ENCODE data around the gene PHYKPL.

The PHYKPL gene

GRCh38 chr5:178273665-178274541 lies 41.3 kb upstream of the PHYKPL start:
- H3K9me3 ChIP-seq (replicated peaks; ENCODE audit: insufficient read depth, low read length) = no peaks in the 10 kb centered on the region
- no peak for TF ChIP-seq EZH2 (optimal IDR thresholded peaks at IDR 0.05; ENCODE audit: low read depth, low read length)
- TF ChIP-seq CTCF (IDR thresholded peaks at IDR 0.05; ENCODE audit: low read length) = no peak
- no peak for TF ChIP-seq EZH2phosphoT487 (IDR thresholded peaks at IDR 0.05; ENCODE audit: low read length)
- no peaks in the 10 kb centered on the region for H3K4me1 ChIP-seq (ENCODE audit: low read length)
- H3K79me2 ChIP-seq (ENCODE audit: low read length) = no peaks in the 10 kb centered on the region
- H3K36me3 ChIP-seq (replicated peaks; ENCODE audit: insufficient read depth, low read length) = no peaks in the 10 kb centered on the region
- no peaks in the 10 kb centered on the region for H3K9me2 ChIP-seq (replicated peaks; ENCODE audit: insufficient read depth, low read length)
- no peaks in the 10 kb centered on the region for H3F3A ChIP-seq (ENCODE audit: insufficient read depth, low read length)
- H3K27ac ChIP-seq (ENCODE audit: low read length) = no peak overlapping the region
- no peaks in the 10 kb centered on the region for H4K20me1 ChIP-seq (ENCODE audit: insufficient read depth, low read length)
- peaks cover 78% of the 10 kb centered on the region for H3K27me3 ChIP-seq (replicated peaks; ENCODE audit: insufficient read depth, low read length)
- H3K9ac ChIP-seq (ENCODE audit: low read length) = no peak overlapping the region
- DNase-seq = no peak
- no peak overlapping the region for H3K4me2 ChIP-seq (ENCODE audit: low read depth, low read length)
- H2AFZ ChIP-seq (ENCODE audit: low read length) = no peak overlapping the region
- H3K4me3 ChIP-seq (ENCODE audit: low read length) = no peak overlapping the region

- Histone ChIP-seq H3K9ac (ENCODE audit: low read length) (no peak overlapping the region), H3K79me2 (ENCODE audit: low read length) (no peaks in the 10 kb centered on the region), H3F3A (ENCODE audit: insufficient read depth, low read length) (no peaks in the 10 kb centered on the region), H3K27ac (ENCODE audit: low read length) (no peak overlapping the region), H2AFZ (ENCODE audit: low read length) (no peak overlapping the region), H3K27me3 (replicated peaks; ENCODE audit: insufficient read depth, low read length) (peaks cover 77% of the 10 kb centered on the region), H3K4me1 (ENCODE audit: low read length) (no peaks in the 10 kb centered on the region), H3K9me2 (replicated peaks; ENCODE audit: insufficient read depth, low read length) (no peaks in the 10 kb centered on the region), H4K20me1 (ENCODE audit: insufficient read depth, low read length) (no peaks in the 10 kb centered on the region), H3K4me3 (ENCODE audit: low read length) (no peak overlapping the region), H3K36me3 (replicated peaks; ENCODE audit: insufficient read depth, low read length) (no peaks in the 10 kb centered on the region), H3K9me3 (replicated peaks; ENCODE audit: insufficient read depth, low read length) (no peaks in the 10 kb centered on the region), H3K4me2 (ENCODE audit: low read depth, low read length) (no peak overlapping the region)
- DNase-seq = no peak
- TF ChIP-seq EZH2phosphoT487 (IDR thresholded peaks at IDR 0.05; ENCODE audit: low read length) (no peak), CTCF (IDR thresholded peaks at IDR 0.05; ENCODE audit: low read length) (no peak), EZH2 (optimal IDR thresholded peaks at IDR 0.05; ENCODE audit: low read depth, low read length) (no peak)
These were observed 40.4 kb upstream of the PHYKPL start for GRCh38 chr5:178273041-178273440.

- Histone ChIP-seq H2AFZ (ENCODE audit: low read length) (no peak overlapping the region), H3K79me2 (ENCODE audit: low read length) (no peaks in the 10 kb centered on the region), H3K4me3 (ENCODE audit: low read length) (no peak overlapping the region), H3K9me2 (replicated peaks; ENCODE audit: insufficient read depth, low read length) (no peaks in the 10 kb centered on the region), H3F3A (ENCODE audit: insufficient read depth, low read length) (no peaks in the 10 kb centered on the region), H3K27ac (ENCODE audit: low read length) (no peak overlapping the region), H3K9me3 (replicated peaks; ENCODE audit: insufficient read depth, low read length) (no peaks in the 10 kb centered on the region), H3K36me3 (replicated peaks; ENCODE audit: insufficient read depth, low read length) (no peaks in the 10 kb centered on the region), H3K4me1 (ENCODE audit: low read length) (no peaks in the 10 kb centered on the region), H3K4me2 (ENCODE audit: low read depth, low read length) (no peak overlapping the region), H3K9ac (ENCODE audit: low read length) (no peak overlapping the region), H3K27me3 (replicated peaks; ENCODE audit: insufficient read depth, low read length) (peaks cover 77% of the 10 kb centered on the region), H4K20me1 (ENCODE audit: insufficient read depth, low read length) (no peaks in the 10 kb centered on the region)
- no peak for DNase-seq
- no peak for TF ChIP-seq CTCF (IDR thresholded peaks at IDR 0.05; ENCODE audit: low read length)
- no peak for TF ChIP-seq EZH2 (optimal IDR thresholded peaks at IDR 0.05; ENCODE audit: low read depth, low read length)
- no peak for TF ChIP-seq EZH2phosphoT487 (IDR thresholded peaks at IDR 0.05; ENCODE audit: low read length)
These were observed 40.0 kb upstream of the PHYKPL start for GRCh38 chr5:178272591-178272990.

Measured in MM.1S (cell line).